Measurements from ENCODE around the gene ADAM8. TPM values are rescaled to one million over a fixed set of nuclear protein-coding genes. Genes with fewer than 3 reads are reported as not detected.

The ADAM8 gene
- total RNA-seq, 1 experiment from 2014 or later = 113 TPM

- Histone ChIP-seq H3K4me2 (ENCODE audit: low read length) (peak overlapping the region; percentile 97), H2AFZ (ENCODE audit: low read length) (no peak overlapping the region), H3K4me3 (ENCODE audit: low read length) (peak overlapping the region; percentile 51; the same call in 1 of the 2 replicates), H3F3A (ENCODE audit: low read length, unreplicated experiment) (peaks cover 4% of the 10 kb centered on the region), H3K9me3 (ENCODE audit: low read length) (no peaks in the 10 kb centered on the region), H4K20me1 (ENCODE audit: low read length) (no peaks in the 10 kb centered on the region), H3K9ac (ENCODE audit: low read length) (peak overlapping the region; percentile 96), H3K4me1 (ENCODE audit: insufficient read depth, low read length) (peaks cover 54% of the 10 kb centered on the region), H3K79me2 (ENCODE audit: low read length) (peaks cover 32% of the 10 kb centered on the region), H3K27me3 (ENCODE audit: low read length) (no peaks in the 10 kb centered on the region), H3K9me2 (replicated peaks; ENCODE audit: low read length) (no peaks in the 10 kb centered on the region), H3K27ac (ENCODE audit: low read length) (peak overlapping the region; percentile 98), H3K36me3 (ENCODE audit: low read depth, low read length) (peaks cover 3% of the 10 kb centered on the region; the same call in 1 of the 2 replicates)
- DNase-seq (peak; percentile 6), ATAC-seq (no peak)
- ChIA-PET POLR2A (ENCODE audit: unreplicated experiment) (interaction anchor here (0.8 kb wide), 1 partner anchor 16 kb away, joined by 3 read pairs; no protein-coding TSS in a partner anchor), CTCF (no interaction called here)
- intact Hi-C loops (cut with micrococcal nuclease) = no loop called here
- TF ChIP-seq CTCF (conservative IDR thresholded peaks at IDR 0.05; ENCODE audit: low read depth, low read length) = no peak
- no peak for TF ChIP-seq EZH2 (IDR thresholded peaks at IDR 0.05; ENCODE audit: low read length, unreplicated experiment)
- TF ChIP-seq EZH2phosphoT487 (IDR thresholded peaks at IDR 0.05; ENCODE audit: borderline replicate concordance, low read length) = no peak
- no TSS peak for BruUV-seq (replicated peaks)
Measured at GRCh38 chr10:133277993-133278576, 1.4 kb upstream of the ADAM8 start.

GRCh38 chr10:133277277-133277992 lies 767 bp upstream of the ADAM8 start:
- DNase-seq (no peak), ATAC-seq (no peak)
- POLR2A ChIA-PET (ENCODE audit: unreplicated experiment) = no interaction called here
- Histone ChIP-seq H4K20me1 (ENCODE audit: low read length) (no peaks in the 10 kb centered on the region), H3K36me3 (ENCODE audit: low read depth, low read length) (no peaks in the 10 kb centered on the region; the same call in 1 of the 2 replicates), H3K4me3 (ENCODE audit: low read length) (peak overlapping the region; percentile 51), H2AFZ (ENCODE audit: low read length) (no peak overlapping the region), H3F3A (ENCODE audit: low read length, unreplicated experiment) (peaks cover 4% of the 10 kb centered on the region), H3K9me2 (replicated peaks; ENCODE audit: low read length) (no peaks in the 10 kb centered on the region), H3K4me2 (ENCODE audit: low read length) (peak overlapping the region; percentile 97), H3K9ac (ENCODE audit: low read length) (peak overlapping the region; percentile 96), H3K79me2 (ENCODE audit: low read length) (peaks cover 32% of the 10 kb centered on the region), H3K9me3 (ENCODE audit: low read length) (no peaks in the 10 kb centered on the region), H3K4me1 (ENCODE audit: insufficient read depth, low read length) (peaks cover 54% of the 10 kb centered on the region), H3K27ac (ENCODE audit: low read length) (peak overlapping the region; percentile 98), H3K27me3 (ENCODE audit: low read length) (no peaks in the 10 kb centered on the region)
- no TSS peak for BruUV-seq (replicated peaks)
- intact Hi-C loops (cut with micrococcal nuclease) = no loop called here
- TF ChIP-seq CTCF (conservative IDR thresholded peaks at IDR 0.05; ENCODE audit: low read depth, low read length) (no peak), EZH2 (IDR thresholded peaks at IDR 0.05; ENCODE audit: low read length, unreplicated experiment) (no peak), EZH2phosphoT487 (IDR thresholded peaks at IDR 0.05; ENCODE audit: borderline replicate concordance, low read length) (no peak)
- CTCF ChIA-PET = no interaction called here

GRCh38 chr10:133276100-133276434 lies 601 bp downstream of the ADAM8 start:
- H3K9me3 ChIP-seq (ENCODE audit: low read length) = no peaks in the 10 kb centered on the region
- no peaks in the 10 kb centered on the region for H4K20me1 ChIP-seq (ENCODE audit: low read length)
- no peak for ATAC-seq
- TF ChIP-seq CTCF (conservative IDR thresholded peaks at IDR 0.05; ENCODE audit: low read depth, low read length) (no peak), EZH2 (IDR thresholded peaks at IDR 0.05; ENCODE audit: low read length, unreplicated experiment) (no peak), EZH2phosphoT487 (IDR thresholded peaks at IDR 0.05; ENCODE audit: borderline replicate concordance, low read length) (no peak)
- no peaks in the 10 kb centered on the region for H3K27me3 ChIP-seq (ENCODE audit: low read length)
- peak overlapping the region; percentile 97 for H3K4me2 ChIP-seq (ENCODE audit: low read length)
- peak overlapping the region; percentile 96 for H3K9ac ChIP-seq (ENCODE audit: low read length)
- peak overlapping the region; percentile 93 for H3K27ac ChIP-seq (ENCODE audit: low read length)
- intact Hi-C loops (cut with micrococcal nuclease) = no loop called here
- BruUV-seq (replicated peaks) = no TSS peak
- peaks cover 54% of the 10 kb centered on the region for H3K4me1 ChIP-seq (ENCODE audit: insufficient read depth, low read length)
- no peak for DNase-seq
- H3K79me2 ChIP-seq (ENCODE audit: low read length) = peaks cover 32% of the 10 kb centered on the region
- H3K9me2 ChIP-seq (replicated peaks; ENCODE audit: low read length) = no peaks in the 10 kb centered on the region
- H3K4me3 ChIP-seq (ENCODE audit: low read length) = peak overlapping the region; percentile 82
- peaks cover 4% of the 10 kb centered on the region for H3F3A ChIP-seq (ENCODE audit: low read length, unreplicated experiment)
- H3K36me3 ChIP-seq (ENCODE audit: low read depth, low read length) = no peaks in the 10 kb centered on the region; the same call in 1 of the 2 replicates
- ChIA-PET POLR2A (ENCODE audit: unreplicated experiment) (interaction anchor here (0.6 kb wide), 1 partner anchor 17 kb away, joined by 3 read pairs; no protein-coding TSS in a partner anchor), CTCF (no interaction called here)
- no peak overlapping the region for H2AFZ ChIP-seq (ENCODE audit: low read length)

Data from PC-3 (cell line).